ENCODE results near the gene ZNF142. TPM values are rescaled to one million over a fixed set of nuclear protein-coding genes. Genes with fewer than 3 reads are reported as not detected.

Gene ZNF142
- total and polyA plus RNA-seq, 12 donors: 4.4 to 29.5 (median 22.0) TPM

GRCh38 chr2:218659988-218660358 lies 550 bp upstream of the ZNF142 start:
- WGBS, 2 donors: 12 to 15% methylated on average over 8 of the region's 8 CpGs
- Histone ChIP-seq H3K4me1 (peaks cover 9 to 41% (median 32%) of the 10 kb centered on the region in 9 donors), H3K27me3 (no peaks in the 10 kb centered on the region), H3K9me3 (no peaks in the 10 kb centered on the region), H3K4me3 (peak overlapping the region; percentile 79 to 97 (median 92)), H3K36me3 (peaks cover 0 to 68% (median 40%) of the 10 kb centered on the region in 9 donors), H3K27ac (peak overlapping the region in 9 of 10 donors; percentile 64 to 88 (median 81))
- TF ChIP-seq CTCF (IDR thresholded peaks at IDR 0.05): no peak
- intact Hi-C loops (cut with DNase I): loop anchor here in 5 of 10 donors (5.0 to 10.0 kb wide), 6 partner anchors 88 to 385 kb away; partner anchors contain the start of genes CNOT9 (in 3 of the 5), USP37 (in 3 of the 5), AAMP (in 1 of the 5) and PNKD (in 1 of the 5)
- DNase-seq (no peak), ATAC-seq (no peak)

- 3 to 4% methylated on average over 27 of the region's 27 CpGs for WGBS, 2 donors
- TF ChIP-seq CTCF (IDR thresholded peaks at IDR 0.05): peak in 5 of 9 donors; percentile 9 to 41 (median 28)
- no peaks in the 10 kb centered on the region for H3K9me3 ChIP-seq
- no peaks in the 10 kb centered on the region for H3K27me3 ChIP-seq
- peak overlapping the region; percentile 79 to 97 (median 92) for H3K4me3 ChIP-seq
- intact Hi-C loops (cut with DNase I): loop anchor here in 5 of 10 donors (5.0 to 10.0 kb wide), 6 partner anchors 86 to 384 kb away; partner anchors contain the start of genes CNOT9 (in 3 of the 5), USP37 (in 3 of the 5), AAMP (in 1 of the 5) and PNKD (in 1 of the 5)
- peak overlapping the region; percentile 54 to 88 (median 81) for H3K27ac ChIP-seq
- ATAC-seq (peak in 1 of 8 donors; percentile 0), DNase-seq (no peak)
- H3K4me1 ChIP-seq: peaks cover 9 to 43% (median 32%) of the 10 kb centered on the region in 9 donors
- peaks cover 0 to 68% (median 36%) of the 10 kb centered on the region in 9 donors for H3K36me3 ChIP-seq
Measured at GRCh38 chr2:218658671-218659257, 659 bp downstream of the ZNF142 start.

- TF ChIP-seq CTCF (IDR thresholded peaks at IDR 0.05): no peak
- ATAC-seq: peak in 7 of 8 donors; percentile 21 to 66 (median 38)
- Histone ChIP-seq H3K4me1 (peaks cover 9 to 42% (median 32%) of the 10 kb centered on the region in 9 donors), H3K27ac (peak overlapping the region in 8 of 10 donors; percentile 3 to 78 (median 60)), H3K4me3 (no peak overlapping the region), H3K27me3 (no peaks in the 10 kb centered on the region), H3K36me3 (peaks cover 0 to 73% (median 35%) of the 10 kb centered on the region in 9 donors), H3K9me3 (no peaks in the 10 kb centered on the region)
- intact Hi-C loops (cut with DNase I): loop anchor here in 5 of 10 donors (5.0 to 10.0 kb wide), 6 partner anchors 83 to 381 kb away; partner anchors contain the start of genes CNOT9 (in 3 of the 5), USP37 (in 3 of the 5), AAMP (in 1 of the 5) and PNKD (in 1 of the 5)
- DNase-seq: peak in 1 of 2 donors; percentile 38
- WGBS, 2 donors: 57 to 72% methylated on average over 2 of the region's 2 CpGs
Measured at GRCh38 chr2:218655751-218656150, 3.7 kb downstream of the ZNF142 start.

- intact Hi-C loops (cut with DNase I): loop anchor here in 5 of 10 donors (5.0 to 10.0 kb wide), 6 partner anchors 56 to 244 kb away; partner anchors contain the start of genes VIL1 (in 2 of the 5), CNOT9 (in 1 of the 5) and USP37 (in 1 of the 5)
Measured at GRCh38 chr2:218648787-218649100, 10.7 kb downstream of the ZNF142 start.

More at GRCh38 chr2:218648787-218649100, 10.7 kb downstream of the ZNF142 start:
- Histone ChIP-seq H3K4me1 (peaks cover 0 to 4% (median 0%) of the 10 kb centered on the region in 9 donors), H3K4me3 (no peak overlapping the region), H3K9me3 (no peaks in the 10 kb centered on the region), H3K36me3 (peaks cover 0 to 100% (median 66%) of the 10 kb centered on the region in 9 donors), H3K27me3 (no peaks in the 10 kb centered on the region), H3K27ac (no peak overlapping the region)
- DNase-seq (no peak), ATAC-seq (peak in 4 of 8 donors; percentile 8 to 14 (median 10))
- peak in 2 of 9 donors; percentile 1 to 19 for TF ChIP-seq CTCF (IDR thresholded peaks at IDR 0.05)
- 89 to 93% methylated on average over 11 of the region's 11 CpGs for WGBS, 2 donors

All from heart right ventricle (tissue), 16 donors.